Keratinocyte (primary cell): ENCODE data around the gene DNAJC17. TPM values are rescaled to one million over a fixed set of nuclear protein-coding genes. Genes with fewer than 3 reads are reported as not detected.

ENCODE experiments used
- DNase-seq: peaks from one replicate; pipeline ENCODE4 v3.0.0-alpha.2; 2011; ENCODE audit warnings: low read depth, missing footprints, low spot score
- FAIRE-seq: peaks from 2 replicates; lab custom pipeline; 2011; peaks lifted over from hg19 to GRCh38; lab: Jason Lieb, UNC
- H2AFZ ChIP-seq: 2 replicates; pipeline ENCODE4 v1.6.0; 2012; ENCODE audit warnings: low read length, control low read depth, inconsistent platforms; ENCODE audit not compliant: control insufficient read depth
- H3K27ac ChIP-seq: 2 replicates; pipeline ENCODE4 v1.5.1; 2011; ENCODE audit warnings: low read length; ENCODE audit not compliant: control insufficient read depth, insufficient read depth
- H3K27me3 ChIP-seq: 3 replicates; pipeline ENCODE4 v1.6.0; 2011; ENCODE audit warnings: low read length; ENCODE audit not compliant: control insufficient read depth, insufficient read depth; ENCODE audit errors: extremely low read depth
- H3K36me3 ChIP-seq, 2 experiments: 2 replicates in 1 of 2; 3 replicates in 1 of 2; pipeline ENCODE4 v1.5.1; 2011; ENCODE audit warnings: low read length in 2 of 2, mild to moderate bottlenecking in 1 of 2; ENCODE audit not compliant: control insufficient read depth in 2 of 2, insufficient read depth in 2 of 2; ENCODE audit errors: extremely low read depth in 1 of 2
- H3K4me1 ChIP-seq: 3 replicates; pipeline ENCODE4 v1.5.1; 2011; ENCODE audit warnings: low read length; ENCODE audit not compliant: control insufficient read depth, insufficient read depth; ENCODE audit errors: extremely low read depth
- H3K4me2 ChIP-seq: 3 replicates; pipeline ENCODE4 v1.6.0; 2011; ENCODE audit warnings: low read depth, low read length; ENCODE audit not compliant: control insufficient read depth, insufficient read depth; ENCODE audit errors: extremely low read depth
- H3K4me3 ChIP-seq, 3 experiments: fragments of 200-600 bp in 1 of 3; sonication (generic) in 1 of 3; 2 replicates in 2 of 3; 3 replicates in 1 of 3; pipeline ENCODE4 v1.5.1; 2011 to 2016; ENCODE audit warnings: low read length in 3 of 3, mild to moderate bottlenecking in 3 of 3, control low read depth in 2 of 3, inconsistent platforms in 1 of 3, low read depth in 1 of 3, mixed read lengths in 1 of 3, mixed run types in 1 of 3, moderate library complexity in 1 of 3; ENCODE audit not compliant: control insufficient read depth in 2 of 3, insufficient read depth in 2 of 3; ENCODE audit errors: extremely low read depth in 1 of 3
- H3K79me2 ChIP-seq: 2 replicates; pipeline ENCODE4 v1.6.0; 2012; ENCODE audit warnings: low read length; ENCODE audit not compliant: control insufficient read depth, insufficient read depth
- H3K9ac ChIP-seq: 3 replicates; pipeline ENCODE4 v1.6.0; 2011; ENCODE audit warnings: low read length; ENCODE audit not compliant: control insufficient read depth, insufficient read depth; ENCODE audit errors: extremely low read depth
- H3K9me1 ChIP-seq: 3 replicates; pipeline ENCODE4 v1.6.0; 2011; ENCODE audit warnings: low read length; ENCODE audit not compliant: control insufficient read depth, insufficient read depth; ENCODE audit errors: extremely low read depth
- H3K9me3 ChIP-seq: 2 replicates; pipeline ENCODE4 v1.5.1; 2012; ENCODE audit warnings: low read depth, low read length; ENCODE audit not compliant: control insufficient read depth
- H4K20me1 ChIP-seq: 3 replicates; pipeline ENCODE4 v1.6.0; 2011; ENCODE audit warnings: low read length; ENCODE audit not compliant: control insufficient read depth, insufficient read depth; ENCODE audit errors: extremely low read depth
- EZH2 ChIP-seq: IDR thresholded peaks from one replicate; pipeline ENCODE4 v1.6.1; 2012; ENCODE audit warnings: inconsistent platforms, mild to moderate bottlenecking, low read length, moderate library complexity
- dilution Hi-C: fragments of 300-500 bp; cut with MboI; formaldehyde crosslinking; loops from one replicate; pipeline ENCODE4 v1.7.0; 2020; ENCODE audit warnings: low sequenced_read_pairs; ENCODE audit not compliant: extremely low pct_ligation_motif_present
- polyA plus RNA-seq, 5 experiments: library from polyadenylated mRNA; depleted of rRNA in 3 of 5; stranded (reverse) in 3 of 5; stranded (forward) in 1 of 5; unstranded in 1 of 5; fragments of >200 nt; gene quantifications; 1 replicate in 1 of 5; 2 replicates in 3 of 5; 3 replicates in 1 of 5; pipeline versions ENCODE4 v1.2.1 to v1.2.3, GENCODE V29; 2011 to 2012; ENCODE audit warnings: missing spikeins in 2 of 5, low read depth in 1 of 5, low replicate concordance in 1 of 5
- TF ChIP-seq, protein P1 (sequence below), 3 experiments: IDR thresholded peaks in 1 of 3; conservative IDR thresholded peaks in 1 of 3; optimal IDR thresholded peaks in 1 of 3; 2 replicates in 2 of 3; 3 replicates in 1 of 3; pipeline versions ENCODE3 to v1.5.1; 2011; ENCODE audit warnings: low read length in 3 of 3, mild to moderate bottlenecking in 3 of 3, moderate library complexity in 2 of 3, control low read depth in 1 of 3, inconsistent platforms in 1 of 3; ENCODE audit not compliant: insufficient read depth in 2 of 3; ENCODE audit errors: extremely low read depth in 1 of 3

Gene DNAJC17
- polyA plus RNA-seq, 1 donor (not counting 4 experiments of a cell fraction or from before 2014, with no cell fraction given): 35.3 TPM

DNA sequence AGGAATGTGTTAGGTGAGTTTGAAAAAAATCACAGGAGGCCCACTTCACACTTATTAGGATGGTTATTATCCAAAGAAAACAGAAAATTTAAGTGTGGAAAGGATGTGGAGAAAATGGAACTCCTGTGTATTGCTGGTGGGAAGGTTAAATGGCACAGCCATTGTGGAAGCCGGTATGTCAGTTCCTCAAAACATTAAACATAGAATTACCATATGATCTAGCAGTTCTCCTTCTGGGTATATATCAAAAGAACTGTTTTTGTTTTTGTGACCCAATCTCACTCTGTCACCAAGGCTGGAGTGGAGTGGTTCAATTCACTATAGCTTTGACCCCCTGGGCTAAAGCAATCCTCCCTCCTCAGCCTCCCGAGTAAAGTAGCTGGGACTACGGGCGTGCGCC is 10.8 kb downstream of the DNAJC17 start:
- TF ChIP-seq, protein P1, sequence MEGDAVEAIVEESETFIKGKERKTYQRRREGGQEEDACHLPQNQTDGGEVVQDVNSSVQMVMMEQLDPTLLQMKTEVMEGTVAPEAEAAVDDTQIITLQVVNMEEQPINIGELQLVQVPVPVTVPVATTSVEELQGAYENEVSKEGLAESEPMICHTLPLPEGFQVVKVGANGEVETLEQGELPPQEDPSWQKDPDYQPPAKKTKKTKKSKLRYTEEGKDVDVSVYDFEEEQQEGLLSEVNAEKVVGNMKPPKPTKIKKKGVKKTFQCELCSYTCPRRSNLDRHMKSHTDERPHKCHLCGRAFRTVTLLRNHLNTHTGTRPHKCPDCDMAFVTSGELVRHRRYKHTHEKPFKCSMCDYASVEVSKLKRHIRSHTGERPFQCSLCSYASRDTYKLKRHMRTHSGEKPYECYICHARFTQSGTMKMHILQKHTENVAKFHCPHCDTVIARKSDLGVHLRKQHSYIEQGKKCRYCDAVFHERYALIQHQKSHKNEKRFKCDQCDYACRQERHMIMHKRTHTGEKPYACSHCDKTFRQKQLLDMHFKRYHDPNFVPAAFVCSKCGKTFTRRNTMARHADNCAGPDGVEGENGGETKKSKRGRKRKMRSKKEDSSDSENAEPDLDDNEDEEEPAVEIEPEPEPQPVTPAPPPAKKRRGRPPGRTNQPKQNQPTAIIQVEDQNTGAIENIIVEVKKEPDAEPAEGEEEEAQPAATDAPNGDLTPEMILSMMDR (optimal IDR thresholded peaks at IDR 0.05 in 1 of 3, IDR thresholded peaks at IDR 0.05 in 1 of 3, conservative IDR thresholded peaks at IDR 0.05 in 1 of 3; ENCODE audit: extremely low read depth in 1 of 3, insufficient read depth in 2 of 3, low read length in 3 of 3): no peak
- no peak for TF ChIP-seq EZH2
- Histone ChIP-seq H3K79me2 (peaks cover 41% of the 10 kb centered on the region), H3K27ac (no peak overlapping the region), H3K9me3 (no peaks in the 10 kb centered on the region), H2AFZ (no peak overlapping the region), H4K20me1 (no peaks in the 10 kb centered on the region), H3K4me2 (no peak overlapping the region), H3K9ac (no peak overlapping the region), H3K4me1 (peaks cover 30% of the 10 kb centered on the region), H3K27me3 (no peaks in the 10 kb centered on the region), H3K4me3 (no peak overlapping the region), H3K36me3 (peaks cover 0 to 2% of the 10 kb centered on the region in 2 experiments), H3K9me1 (no peaks in the 10 kb centered on the region)
- dilution Hi-C loops: no loop called here
- FAIRE-seq: no peak
- no peak for DNase-seq

- Histone ChIP-seq H3K79me2 (peaks cover 39% of the 10 kb centered on the region), H3K4me1 (peaks cover 30% of the 10 kb centered on the region)
- no peak for FAIRE-seq
Observed at GRCh38 chr15:40796041-40796440, 11.2 kb downstream of the DNAJC17 start.

More at GRCh38 chr15:40796041-40796440, 11.2 kb downstream of the DNAJC17 start:
- H3K9me3 ChIP-seq: no peaks in the 10 kb centered on the region
- no peak overlapping the region for H3K4me2 ChIP-seq
- H3K27ac ChIP-seq: no peak overlapping the region
- no peaks in the 10 kb centered on the region for H4K20me1 ChIP-seq
- dilution Hi-C loops: no loop called here
- peaks cover 0 to 2% of the 10 kb centered on the region in 2 experiments for H3K36me3 ChIP-seq
- DNase-seq: no peak
- H2AFZ ChIP-seq: no peak overlapping the region
- no peak overlapping the region for H3K9ac ChIP-seq
- no peak overlapping the region for H3K4me3 ChIP-seq
- H3K27me3 ChIP-seq: no peaks in the 10 kb centered on the region
- TF ChIP-seq, protein P1 (optimal IDR thresholded peaks at IDR 0.05 in 1 of 3, IDR thresholded peaks at IDR 0.05 in 1 of 3, conservative IDR thresholded peaks at IDR 0.05 in 1 of 3; ENCODE audit: extremely low read depth in 1 of 3, insufficient read depth in 2 of 3, low read length in 3 of 3): no peak
- no peak for TF ChIP-seq EZH2
- no peaks in the 10 kb centered on the region for H3K9me1 ChIP-seq
